Smooth muscle cell (in vitro differentiated cells): ENCODE data around the gene SIX3. TPM values are rescaled to one million over a fixed set of nuclear protein-coding genes. Genes with fewer than 3 reads are reported as not detected.

Experiments used
- DNase-seq: peaks from one replicate; lab custom pipeline; 2025; ENCODE audit not compliant: unreplicated experiment; lab: John Stamatoyannopoulos, UW
- H2AFZ ChIP-seq: fragments of 200-600 bp; sonication (generic); 2 replicates; pipeline ENCODE4 v1.6.0; 2016; ENCODE audit warnings: antibody characterized with exemption, low read depth, mild to moderate bottlenecking
- H3F3A ChIP-seq: fragments of 200-600 bp; sonication (generic); 2 replicates; pipeline ENCODE4 v1.6.0; 2017; ENCODE audit warnings: antibody characterized with exemption, low read depth
- H3K27ac ChIP-seq: fragments of 200-600 bp; sonication (generic); 2 replicates; pipeline ENCODE4 v1.5.1; 2016; ENCODE audit warnings: low read depth, mild to moderate bottlenecking
- H3K27me3 ChIP-seq: fragments of 200-600 bp; sonication (generic); 2 replicates; pipeline ENCODE4 v1.6.1; 2016; ENCODE audit warnings: low read depth, mild to moderate bottlenecking
- H3K36me3 ChIP-seq: fragments of 200-600 bp; sonication (generic); 2 replicates; pipeline ENCODE4 v1.5.1; 2016; ENCODE audit warnings: low read depth
- H3K4me1 ChIP-seq: fragments of 200-600 bp; sonication (generic); 2 replicates; pipeline ENCODE4 v1.5.1; 2016; ENCODE audit warnings: low read depth
- H3K4me2 ChIP-seq: fragments of 200-600 bp; sonication (generic); 2 replicates; pipeline ENCODE4 v1.6.0; 2016; ENCODE audit warnings: mild to moderate bottlenecking
- H3K4me3 ChIP-seq: fragments of 200-600 bp; sonication (generic); 2 replicates; pipeline ENCODE4 v1.5.1; 2016; ENCODE audit warnings: mild to moderate bottlenecking
- H3K79me2 ChIP-seq: fragments of 200-600 bp; sonication (generic); 2 replicates; pipeline ENCODE4 v1.6.0; 2016; ENCODE audit warnings: low read depth, mild to moderate bottlenecking
- H3K9ac ChIP-seq: fragments of 200-600 bp; sonication (generic); 2 replicates; pipeline ENCODE4 v1.6.0; 2016; ENCODE audit warnings: low read depth
- H3K9me3 ChIP-seq: fragments of 200-600 bp; sonication (generic); replicated peaks from 2 replicates; pipeline ENCODE4 v1.5.1; 2016; ENCODE audit warnings: low read depth
- H4K20me1 ChIP-seq: fragments of 200-600 bp; sonication (generic); 2 replicates; pipeline ENCODE4 v1.6.0; 2016; ENCODE audit warnings: low read depth
- CTCF ChIP-seq: fragments of 200-600 bp; sonication (generic); IDR thresholded peaks from 2 replicates; pipeline ENCODE4 v1.5.1; 2017; ENCODE audit warnings: borderline replicate concordance, mild to moderate bottlenecking, antibody characterized with exemption; ENCODE audit not compliant: insufficient read depth, poor library complexity, severe bottlenecking
- WGBS: methylation state at CpG from one replicate; pipeline ENCODE4 v1.1.7; 2016; ENCODE audit warnings: low lambda C conversion rate; 5-methylcytosine and 5-hydroxymethylcytosine counted together
- polyA plus RNA-seq: library from polyadenylated mRNA; unstranded; fragments of >200 nt; fragmentation: Nextera tagmentation; extraction: Ambion mirVana; gene quantifications from 2 replicates; pipeline ENCODE4 v1.2.1, GENCODE V29; 2016
- total RNA-seq: library from RNA; depleted of rRNA; stranded (reverse); fragments of >200 nt; gene quantifications from 2 replicates; pipeline ENCODE4 v1.2.3, GENCODE V29; 2014

The SIX3 gene
- total and polyA plus RNA-seq, 2 experiments from 2014 or later, result not detected

- Histone ChIP-seq H3K79me2 (no peaks in the 10 kb centered on the region), H4K20me1 (no peaks in the 10 kb centered on the region), H3K9ac (no peak overlapping the region), H3K36me3 (no peaks in the 10 kb centered on the region), H3K27me3 (peaks cover 100% of the 10 kb centered on the region), H3F3A (no peaks in the 10 kb centered on the region), H3K4me1 (peaks cover 26% of the 10 kb centered on the region), H3K9me3 (no peaks in the 10 kb centered on the region), H2AFZ (no peak overlapping the region), H3K4me2 (peak overlapping the region; percentile 51), H3K27ac (no peak overlapping the region), H3K4me3 (no peak overlapping the region)
- no peak for DNase-seq
- 1% methylated on average over 44 of the region's 48 CpGs for WGBS
- no peak for TF ChIP-seq CTCF
Observed at GRCh38 chr2:44934983-44935728, 6.3 kb upstream of the SIX3 start.

DNA sequence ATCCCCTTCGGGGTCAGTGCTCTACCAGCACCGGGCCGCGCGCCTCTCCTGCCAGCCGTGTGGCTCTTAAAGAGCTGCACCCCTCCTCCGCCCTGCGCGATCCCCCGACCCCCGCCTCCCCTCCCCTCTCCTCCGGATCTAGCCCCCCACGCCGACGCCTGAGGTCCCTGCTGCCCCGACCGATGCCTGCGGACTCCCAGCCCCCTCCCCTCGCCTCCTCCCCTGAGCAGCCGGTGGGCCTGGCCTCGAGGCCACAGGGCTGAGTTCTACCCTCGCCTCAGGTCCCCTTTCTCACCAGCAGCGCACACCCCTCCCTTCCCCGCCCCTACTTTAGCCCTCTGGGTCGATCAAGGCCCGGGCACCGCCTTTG, 5.8 kb upstream of the SIX3 start:
- Histone ChIP-seq H3K4me1 (peaks cover 31% of the 10 kb centered on the region), H3K36me3 (no peaks in the 10 kb centered on the region), H3F3A (no peaks in the 10 kb centered on the region), H2AFZ (no peak overlapping the region), H3K4me2 (no peak overlapping the region), H3K79me2 (no peaks in the 10 kb centered on the region), H3K9me3 (no peaks in the 10 kb centered on the region), H3K27me3 (peaks cover 100% of the 10 kb centered on the region), H4K20me1 (no peaks in the 10 kb centered on the region), H3K27ac (no peak overlapping the region), H3K9ac (no peak overlapping the region), H3K4me3 (no peak overlapping the region)
- DNase-seq, result no peak
- TF ChIP-seq CTCF, result no peak
- WGBS, result 1% methylated on average over 18 of the region's 27 CpGs

DNA sequence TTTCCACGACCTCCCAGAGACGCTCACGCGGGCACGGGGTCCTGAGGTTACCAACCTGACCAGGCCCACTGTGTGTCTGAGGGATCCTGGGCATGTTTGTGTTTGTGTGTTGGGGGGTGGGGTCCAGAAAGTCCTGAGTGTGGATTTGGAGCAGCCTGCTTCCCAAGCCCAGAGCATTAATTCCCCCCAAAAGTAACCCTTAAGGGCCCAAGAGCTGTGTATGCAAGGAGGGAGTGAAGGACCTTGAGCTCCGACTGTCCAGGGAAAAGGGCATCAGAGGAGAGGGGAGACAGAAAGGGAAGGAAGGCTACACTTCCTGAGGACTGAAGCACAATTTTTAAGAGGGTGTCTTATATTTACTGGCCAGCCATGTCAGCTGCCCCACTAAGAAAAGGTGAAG, 5.2 kb upstream of the SIX3 start:
- Histone ChIP-seq H3K4me3 (no peak overlapping the region), H3K27ac (no peak overlapping the region), H3F3A (no peaks in the 10 kb centered on the region), H3K36me3 (no peaks in the 10 kb centered on the region), H3K27me3 (peaks cover 100% of the 10 kb centered on the region), H3K4me1 (peaks cover 36% of the 10 kb centered on the region), H3K9me3 (no peaks in the 10 kb centered on the region), H2AFZ (no peak overlapping the region), H3K4me2 (no peak overlapping the region), H3K79me2 (no peaks in the 10 kb centered on the region), H4K20me1 (no peaks in the 10 kb centered on the region), H3K9ac (no peak overlapping the region)
- WGBS, result 5% methylated on average over 6 of the region's 6 CpGs
- DNase-seq, result no peak
- no peak for TF ChIP-seq CTCF
